Cardiac fibroblast (primary cell): Measurements from ENCODE around the gene RNF112.

Experiments
- DNase-seq, 2 donors: peaks; one replicate each; pipeline versions ENCODE4 v3.0.0 to v3.0.0-alpha.2; 2010; ENCODE audit warnings: low read depth in 2 of 2
- H3K4me3 ChIP-seq, 2 donors: replicated peaks in 1 of 2; 1 replicate in 1 of 2; 2 replicates in 1 of 2; pipeline ENCODE4 v1.5.1; 2011; ENCODE audit warnings: low read depth in 2 of 2, low read length in 2 of 2, mild to moderate bottlenecking in 2 of 2, moderate library complexity in 1 of 2
- TF ChIP-seq, protein P1 (sequence below): IDR thresholded peaks from one replicate; pipeline ENCODE4 v1.5.1; 2011; ENCODE audit warnings: low read depth, mild to moderate bottlenecking, low read length, inconsistent platforms

Gene RNF112

DNA sequence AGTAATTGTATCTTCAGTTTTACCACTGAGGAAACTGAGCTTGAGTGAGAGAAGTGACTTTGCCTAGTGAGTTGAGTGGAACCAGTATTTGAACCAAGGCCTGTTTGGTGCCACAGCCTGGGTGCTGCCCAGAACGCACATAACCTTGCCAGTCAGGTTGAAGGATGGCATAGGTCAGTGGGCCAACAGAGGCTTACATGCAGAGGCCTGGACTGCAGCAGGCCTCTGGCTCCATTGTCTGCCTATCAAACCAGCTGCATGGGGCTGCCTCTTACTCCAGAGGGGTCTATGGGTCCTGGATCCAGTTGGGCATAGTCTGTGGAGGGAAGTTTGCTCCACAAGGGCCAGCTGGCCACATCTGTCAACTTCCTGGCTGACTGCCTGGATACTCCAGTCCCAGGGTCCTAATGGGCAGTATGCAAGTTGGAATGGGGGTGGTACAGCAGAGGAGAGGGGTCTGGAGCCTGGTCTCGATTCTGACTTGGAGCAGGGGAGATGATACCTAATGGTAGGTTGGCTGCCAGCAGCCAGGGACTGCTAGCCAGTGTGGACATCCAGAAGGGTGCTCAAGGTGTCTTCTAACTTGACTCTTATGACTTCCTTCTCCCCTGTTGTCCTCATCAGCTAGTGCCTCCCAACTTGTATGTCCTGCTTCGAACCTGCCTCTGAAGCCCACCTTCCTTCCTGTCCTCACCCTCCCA is 11.1 kb upstream of the RNF112 start:
- no peak for DNase-seq
- H3K4me3 ChIP-seq = no peak overlapping the region
- TF ChIP-seq, protein P1, sequence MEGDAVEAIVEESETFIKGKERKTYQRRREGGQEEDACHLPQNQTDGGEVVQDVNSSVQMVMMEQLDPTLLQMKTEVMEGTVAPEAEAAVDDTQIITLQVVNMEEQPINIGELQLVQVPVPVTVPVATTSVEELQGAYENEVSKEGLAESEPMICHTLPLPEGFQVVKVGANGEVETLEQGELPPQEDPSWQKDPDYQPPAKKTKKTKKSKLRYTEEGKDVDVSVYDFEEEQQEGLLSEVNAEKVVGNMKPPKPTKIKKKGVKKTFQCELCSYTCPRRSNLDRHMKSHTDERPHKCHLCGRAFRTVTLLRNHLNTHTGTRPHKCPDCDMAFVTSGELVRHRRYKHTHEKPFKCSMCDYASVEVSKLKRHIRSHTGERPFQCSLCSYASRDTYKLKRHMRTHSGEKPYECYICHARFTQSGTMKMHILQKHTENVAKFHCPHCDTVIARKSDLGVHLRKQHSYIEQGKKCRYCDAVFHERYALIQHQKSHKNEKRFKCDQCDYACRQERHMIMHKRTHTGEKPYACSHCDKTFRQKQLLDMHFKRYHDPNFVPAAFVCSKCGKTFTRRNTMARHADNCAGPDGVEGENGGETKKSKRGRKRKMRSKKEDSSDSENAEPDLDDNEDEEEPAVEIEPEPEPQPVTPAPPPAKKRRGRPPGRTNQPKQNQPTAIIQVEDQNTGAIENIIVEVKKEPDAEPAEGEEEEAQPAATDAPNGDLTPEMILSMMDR = no peak

DNA sequence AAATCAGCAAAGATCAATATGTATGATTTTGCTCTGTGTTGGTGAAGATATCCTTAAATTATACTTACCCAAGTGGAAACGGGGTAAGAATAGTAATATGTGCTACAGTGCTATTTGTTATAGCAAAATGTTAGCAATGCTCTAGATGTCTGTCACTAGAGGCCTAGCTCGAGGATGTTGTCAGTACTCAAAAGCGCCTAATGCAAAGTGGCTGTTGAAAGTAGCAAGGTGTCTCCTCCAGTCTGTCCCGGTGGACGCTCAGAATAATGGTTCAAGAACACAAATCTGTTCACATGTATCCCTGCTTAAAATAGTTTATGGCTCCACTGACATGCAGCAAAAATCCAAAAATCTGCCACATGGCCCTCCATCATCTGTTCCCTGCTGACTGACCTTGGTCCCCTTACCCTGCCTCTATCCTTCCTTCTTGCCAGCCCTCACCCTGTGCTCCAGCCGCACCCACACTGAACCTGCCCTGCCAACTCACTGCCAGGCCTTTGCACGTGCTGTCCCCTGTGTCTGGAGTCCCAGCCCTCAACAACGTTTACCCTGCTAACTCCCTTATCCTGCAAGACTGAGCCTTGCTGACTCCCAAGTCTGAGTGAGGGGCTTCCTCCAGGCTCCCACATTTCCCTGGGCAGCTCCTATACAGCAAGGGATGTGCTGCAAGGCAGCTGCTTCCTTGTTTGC is 9.6 kb upstream of the RNF112 start:
- H3K4me3 ChIP-seq = no peak overlapping the region
- DNase-seq = no peak
- TF ChIP-seq, protein P1 = no peak

DNA sequence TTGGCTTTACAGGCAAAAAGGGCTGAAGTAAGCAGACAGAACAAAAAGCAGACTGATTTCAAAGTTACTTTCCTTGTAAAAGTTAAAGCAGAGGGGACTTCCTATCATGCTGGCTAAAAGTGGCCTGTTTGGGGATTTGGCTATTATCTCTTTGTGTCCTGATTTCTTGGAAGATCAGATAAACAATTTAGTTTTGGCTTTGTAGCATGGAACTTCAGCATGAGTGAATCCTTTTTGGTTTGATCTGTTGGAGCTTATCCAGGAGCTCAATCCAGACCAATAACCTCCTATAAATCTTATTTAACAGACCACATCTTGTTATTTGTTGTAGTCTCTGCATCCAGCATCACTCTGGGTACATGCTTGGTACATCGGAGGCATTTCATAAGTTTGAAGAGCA is 8.9 kb upstream of the RNF112 start:
- TF ChIP-seq, protein P1 = no peak
- DNase-seq = no peak
- no peak overlapping the region for H3K4me3 ChIP-seq

DNA sequence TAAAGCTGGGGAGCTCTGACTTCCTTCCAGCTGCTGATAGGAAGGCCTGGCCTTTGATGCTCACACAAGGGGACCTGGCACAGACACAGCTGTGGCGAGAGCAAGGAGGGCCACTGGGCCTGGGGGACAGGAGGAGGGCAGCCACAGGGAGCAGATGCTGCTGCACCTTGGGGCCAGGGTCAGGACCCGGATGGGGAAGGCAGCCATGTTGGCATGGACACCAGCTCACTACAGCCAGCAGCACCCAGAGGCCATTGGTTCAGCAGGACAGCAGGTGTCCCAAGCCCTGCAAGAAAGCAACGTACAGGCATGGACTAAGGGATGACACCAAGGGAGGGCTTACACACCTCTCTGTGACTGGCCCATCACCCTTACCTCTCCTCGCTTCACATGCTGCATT is 8.0 kb upstream of the RNF112 start:
- no peak overlapping the region for H3K4me3 ChIP-seq
- DNase-seq = no peak
- TF ChIP-seq, protein P1 = no peak

DNA sequence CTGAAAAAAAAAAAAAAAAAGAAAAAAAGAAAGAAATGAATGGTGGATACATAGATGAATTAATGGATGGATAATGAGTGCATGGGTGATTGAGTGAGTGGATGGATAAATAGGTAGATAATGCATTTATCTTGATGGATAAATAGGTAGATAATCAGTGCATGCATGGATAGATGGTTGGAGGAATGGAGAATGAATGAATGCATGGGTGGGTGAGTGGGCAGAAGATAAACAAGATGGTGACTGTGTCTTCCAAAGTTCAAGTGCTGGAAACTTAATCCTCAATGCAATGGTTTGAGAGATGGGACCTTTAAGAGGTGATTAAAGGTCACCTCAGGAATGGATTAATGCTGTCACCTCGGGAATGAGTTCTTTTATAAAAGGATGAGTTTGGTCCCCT is 6.8 kb upstream of the RNF112 start:
- no peak overlapping the region for H3K4me3 ChIP-seq
- TF ChIP-seq, protein P1 = no peak
- DNase-seq = no peak

DNA sequence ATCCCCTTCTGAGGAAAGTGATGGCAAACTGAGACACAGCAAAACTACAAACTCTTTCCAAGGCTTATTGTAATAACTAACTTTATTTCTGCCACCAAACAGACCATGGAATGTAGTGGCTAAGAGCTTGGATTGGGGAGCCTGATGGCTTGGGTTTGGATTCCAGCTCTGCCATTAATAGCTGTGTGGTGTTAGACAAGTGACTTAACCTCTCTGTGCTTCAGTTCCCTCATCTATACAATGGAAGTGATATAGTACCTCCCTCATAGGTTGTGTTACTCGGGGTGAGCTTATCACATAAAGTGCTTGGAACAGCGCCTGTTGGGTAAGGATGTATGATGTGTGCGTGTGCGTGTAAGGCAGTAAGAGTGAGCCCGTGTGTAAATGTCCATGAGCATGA is 5.9 kb upstream of the RNF112 start:
- TF ChIP-seq, protein P1 = no peak
- no peak overlapping the region for H3K4me3 ChIP-seq
- DNase-seq = no peak
